GM12874 (cell line): ENCODE results near the gene SGCG.

Source experiments
- TF ChIP-seq, protein P1 (sequence below): IDR thresholded peaks from 2 replicates; pipeline ENCODE4 v1.5.1; 2011; ENCODE audit warnings: low read depth, mild to moderate bottlenecking, control low read depth, low read length, moderate library complexity; ENCODE audit not compliant: insufficient read depth

SGCG gene

DNA sequence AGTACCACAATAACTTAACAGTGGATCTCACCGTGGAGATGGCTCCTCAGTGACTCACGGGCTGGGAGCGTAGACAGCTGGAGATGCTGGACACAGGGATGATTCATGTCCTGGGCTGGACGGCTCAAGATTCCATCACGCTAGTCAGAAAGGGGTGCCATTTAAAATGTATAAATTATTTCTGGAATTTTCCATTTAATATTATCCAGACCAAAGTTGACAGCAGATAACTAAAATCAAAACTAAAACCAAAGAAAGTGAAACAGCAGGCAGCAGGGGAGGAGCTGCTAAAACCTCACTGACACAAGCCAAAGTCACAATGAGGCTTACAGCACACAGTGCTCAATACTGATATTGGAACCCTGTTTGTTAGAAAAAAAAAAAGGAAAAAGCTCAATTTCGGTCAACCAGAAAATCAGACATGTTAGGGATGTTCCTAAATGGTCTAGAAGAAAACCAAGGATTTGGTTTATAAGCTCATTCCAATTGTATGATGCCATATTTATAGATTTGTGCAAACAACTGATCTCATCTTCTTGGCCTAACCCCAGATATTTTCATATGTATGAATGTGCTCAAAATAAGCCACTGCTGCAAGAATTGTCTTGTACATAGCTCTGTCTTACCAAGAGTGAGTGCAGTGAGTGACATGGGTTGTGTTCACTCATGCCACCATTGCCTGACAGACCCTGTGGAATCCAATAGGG lies 140.9 kb downstream of the SGCG start:
- TF ChIP-seq, protein P1, sequence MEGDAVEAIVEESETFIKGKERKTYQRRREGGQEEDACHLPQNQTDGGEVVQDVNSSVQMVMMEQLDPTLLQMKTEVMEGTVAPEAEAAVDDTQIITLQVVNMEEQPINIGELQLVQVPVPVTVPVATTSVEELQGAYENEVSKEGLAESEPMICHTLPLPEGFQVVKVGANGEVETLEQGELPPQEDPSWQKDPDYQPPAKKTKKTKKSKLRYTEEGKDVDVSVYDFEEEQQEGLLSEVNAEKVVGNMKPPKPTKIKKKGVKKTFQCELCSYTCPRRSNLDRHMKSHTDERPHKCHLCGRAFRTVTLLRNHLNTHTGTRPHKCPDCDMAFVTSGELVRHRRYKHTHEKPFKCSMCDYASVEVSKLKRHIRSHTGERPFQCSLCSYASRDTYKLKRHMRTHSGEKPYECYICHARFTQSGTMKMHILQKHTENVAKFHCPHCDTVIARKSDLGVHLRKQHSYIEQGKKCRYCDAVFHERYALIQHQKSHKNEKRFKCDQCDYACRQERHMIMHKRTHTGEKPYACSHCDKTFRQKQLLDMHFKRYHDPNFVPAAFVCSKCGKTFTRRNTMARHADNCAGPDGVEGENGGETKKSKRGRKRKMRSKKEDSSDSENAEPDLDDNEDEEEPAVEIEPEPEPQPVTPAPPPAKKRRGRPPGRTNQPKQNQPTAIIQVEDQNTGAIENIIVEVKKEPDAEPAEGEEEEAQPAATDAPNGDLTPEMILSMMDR = no peak

DNA sequence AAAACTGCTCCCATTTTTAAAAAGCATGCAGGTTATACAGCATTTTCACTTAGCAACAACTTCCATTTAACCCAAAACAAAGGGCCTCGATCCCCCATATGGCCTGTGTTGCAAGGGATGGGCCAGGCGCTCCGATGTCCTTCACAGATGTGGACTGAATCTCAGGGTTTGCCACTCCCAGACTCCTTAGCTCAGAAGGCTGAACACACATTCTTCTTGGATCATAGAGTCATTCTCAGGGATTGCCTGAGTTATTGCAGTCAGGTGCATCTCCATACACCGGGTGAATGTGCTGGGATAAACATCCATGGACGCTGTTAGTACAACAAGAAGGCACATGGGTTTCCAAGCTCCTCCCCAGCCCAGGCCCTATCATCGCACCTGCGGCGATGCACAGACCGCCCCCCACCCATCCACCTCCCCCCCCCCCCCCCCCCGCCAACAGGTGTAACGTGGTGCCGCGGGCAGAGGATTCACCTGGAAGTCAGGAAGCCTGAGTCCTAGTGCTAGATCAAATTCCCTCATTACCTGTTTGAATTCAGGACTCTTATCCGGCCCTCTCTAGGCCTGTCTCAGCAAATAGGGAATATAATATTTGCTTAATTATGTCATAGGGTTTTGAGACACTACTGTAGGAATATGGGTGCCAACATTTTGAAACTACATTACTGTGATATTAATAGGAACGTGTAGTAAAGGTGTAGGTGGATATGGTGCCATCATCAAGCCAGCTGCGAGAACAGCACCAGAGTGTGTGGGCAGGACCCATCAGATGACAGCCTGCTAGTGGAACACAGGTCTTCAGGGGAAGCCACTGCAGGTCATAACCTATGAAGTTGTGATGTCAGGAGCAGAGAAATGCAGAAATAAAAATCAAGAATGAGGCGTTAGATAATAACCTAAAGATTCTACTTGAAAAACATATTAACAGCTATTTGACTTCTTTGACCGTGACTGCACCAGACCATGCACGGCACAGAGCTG lies 141.9 kb downstream of the SGCG start:
- TF ChIP-seq, protein P1 = no peak

DNA sequence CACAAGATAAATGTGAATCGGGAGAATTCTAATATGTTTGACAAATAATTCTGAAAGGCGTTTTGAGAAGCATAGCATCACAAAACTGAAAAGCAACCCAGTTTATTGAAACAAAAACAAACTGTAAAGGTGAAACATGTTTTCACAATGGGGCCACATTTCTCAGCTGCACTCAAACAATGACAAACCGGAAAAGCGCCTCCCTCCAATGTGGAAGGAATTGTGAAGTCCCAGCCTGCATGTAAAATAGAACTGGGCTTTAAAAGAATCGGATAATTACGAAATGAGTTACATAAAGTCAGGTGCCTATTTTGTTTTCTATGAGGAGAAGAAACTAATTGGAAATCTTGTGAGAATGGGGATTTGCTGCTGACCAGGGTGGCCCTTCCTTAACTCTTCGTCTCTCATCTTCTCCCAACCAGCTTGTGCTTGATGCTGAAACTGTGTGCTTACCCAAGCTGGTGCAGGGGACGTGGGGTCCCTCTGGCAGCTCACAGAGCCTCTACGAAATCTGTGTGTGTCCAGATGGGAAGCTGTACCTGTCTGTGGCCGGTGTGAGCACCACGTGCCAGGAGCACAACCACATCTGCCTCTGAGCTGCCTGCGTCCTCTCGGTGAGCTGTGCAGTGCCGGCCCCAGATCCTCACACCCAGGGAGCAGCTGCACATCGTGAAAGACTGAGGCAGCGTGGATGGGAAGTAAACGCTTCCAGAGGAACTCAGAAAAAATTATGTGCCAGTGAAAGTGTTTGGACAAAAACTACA lies 143.3 kb downstream of the SGCG start:
- TF ChIP-seq, protein P1 = no peak

DNA sequence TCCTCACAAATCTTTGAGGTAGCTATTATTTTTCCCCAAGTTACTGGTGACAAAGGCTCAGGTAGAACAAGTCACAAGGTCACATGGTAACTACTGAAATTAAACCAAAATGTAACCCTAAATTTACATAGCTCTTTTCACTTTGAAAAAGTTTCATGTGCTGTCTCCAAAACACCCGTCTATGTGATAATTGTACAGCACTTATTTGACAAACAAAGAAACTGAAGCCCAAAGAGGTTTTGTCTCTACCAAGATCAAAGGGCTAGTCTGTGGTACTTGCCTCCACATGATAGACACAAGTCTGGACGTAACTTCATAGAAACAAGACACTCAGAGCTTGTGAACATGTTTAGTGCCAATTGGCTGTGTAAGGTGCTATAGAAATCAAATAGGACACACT lies 144.4 kb downstream of the SGCG start:
- TF ChIP-seq, protein P1 = no peak

DNA sequence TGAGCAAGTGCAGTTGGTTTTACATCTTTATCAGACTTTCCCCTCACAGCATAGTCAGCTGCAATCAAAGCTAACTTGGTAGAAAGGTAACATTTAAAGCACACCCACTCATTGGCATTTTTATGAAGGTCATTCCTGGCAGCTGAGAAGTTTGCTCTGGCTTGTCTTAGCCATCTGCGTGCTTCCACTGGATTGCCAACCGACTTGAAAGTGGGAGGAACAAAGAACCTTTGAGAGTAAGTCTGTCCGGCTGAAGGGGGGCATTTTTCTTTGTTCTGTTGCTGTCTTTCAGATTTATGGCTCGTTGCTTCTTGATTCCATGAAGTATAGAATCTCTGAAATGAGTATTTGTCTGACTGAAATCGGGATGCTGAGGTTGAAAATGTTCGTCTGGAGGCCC lies 149.6 kb downstream of the SGCG start:
- TF ChIP-seq, protein P1 = no peak

DNA sequence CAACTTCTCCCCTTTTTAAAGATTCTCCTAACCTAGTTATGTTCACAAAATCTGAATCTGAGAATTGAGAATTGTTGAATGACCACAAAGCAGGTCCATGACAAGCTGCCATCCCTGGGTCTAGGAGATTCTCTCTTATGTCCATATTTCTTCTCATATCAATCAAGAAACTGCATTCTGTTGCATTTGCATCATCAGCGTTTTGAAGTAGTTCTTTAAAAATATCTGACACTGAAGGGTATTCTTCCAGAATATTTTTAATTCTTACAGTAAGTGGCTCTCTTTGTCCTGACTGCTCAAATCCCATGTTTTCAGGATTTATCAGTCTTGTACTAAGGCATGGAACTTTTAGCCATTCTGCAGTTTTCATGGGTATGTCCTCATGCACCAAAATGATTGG lies 158.4 kb downstream of the SGCG start:
- TF ChIP-seq, protein P1 = no peak
